Measurements from ENCODE around the gene GLT6D1. TPM values are rescaled to one million over a fixed set of nuclear protein-coding genes. Genes with fewer than 3 reads are reported as not detected.

The GLT6D1 gene
- total and polyA plus RNA-seq, 2 donors (not counting 3 experiments of a cell fraction or from before 2014, with no cell fraction given): not detected

DNA sequence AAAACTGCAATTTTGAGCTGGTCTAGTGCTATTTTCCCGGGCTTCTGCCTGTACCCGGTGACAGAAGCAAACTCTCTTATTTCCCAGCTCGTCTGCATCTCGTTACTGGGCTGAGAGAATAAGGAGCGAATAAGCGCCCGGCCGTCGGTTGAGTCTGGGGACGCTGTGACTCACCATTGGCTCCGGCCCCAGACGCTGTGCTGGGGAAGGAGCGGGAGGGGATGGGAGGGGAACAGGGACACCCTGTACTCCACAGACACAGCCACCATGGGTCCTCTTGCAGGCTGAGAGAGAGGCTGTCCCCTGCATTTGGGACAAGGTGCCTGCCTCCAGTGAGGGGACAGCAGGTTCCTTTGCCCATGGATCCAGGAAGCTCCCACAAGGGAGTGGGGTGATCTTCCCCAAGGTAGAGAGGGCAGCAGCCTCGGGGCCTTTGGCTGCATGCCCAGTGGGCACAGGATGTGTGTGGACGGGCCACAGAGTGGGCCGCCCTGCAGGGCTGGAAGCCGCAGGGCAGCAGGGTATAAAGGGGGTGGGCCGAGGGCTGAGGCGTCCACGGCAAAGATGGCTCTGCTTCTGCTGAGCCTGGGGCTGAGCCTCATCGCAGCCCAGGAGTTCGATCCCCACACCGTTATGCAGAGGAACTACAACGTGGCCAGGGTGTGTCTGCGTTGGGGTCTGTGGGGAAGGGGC is 23.6 kb upstream of the GLT6D1 start, which contains the start of gene LCN9:
TSS of gene LCN9 (plus strand) at position 552 of the 693 bp plus-strand sequence. CDS start at position 565, 13 bp downstream.
- BruUV-seq (replicated peaks): no TSS peak
- FAIRE-seq (no peak), DNase-seq (ENCODE audit: low read depth, low spot score) (no peak)
- POLR2A ChIA-PET: no interaction called here
- no peak within 1 kb of the TSS for H3K4me2 ChIP-seq (ENCODE audit: insufficient read depth, low read length)
- H4K20me1 ChIP-seq (replicated peaks; ENCODE audit: control insufficient read depth, extremely low read depth, insufficient read depth, low read length): no peaks in the 10 kb centered on the region
- H3K27me3 ChIP-seq (ENCODE audit: control insufficient read depth in 2 of 2, insufficient read depth in 2 of 2, low read length in 2 of 2): no peaks in the 10 kb centered on the region
- H3K9ac ChIP-seq (replicated peaks; ENCODE audit: extremely low read depth, insufficient read depth, low read length): no peak within 1 kb of the TSS
- no peaks in the 10 kb centered on the region for H3K9me3 ChIP-seq (replicated peaks; ENCODE audit: control insufficient read depth, insufficient read depth, low read length)
- dilution Hi-C loops (cut with MboI; ENCODE audit: extremely low pct_ligation_motif_present, low sequenced_read_pairs): no loop called here
- H3K27ac ChIP-seq (ENCODE audit: insufficient read depth, low read depth, low read length): no peak within 1 kb of the TSS
- H3K4me1 ChIP-seq (ENCODE audit: control insufficient read depth, extremely low read depth, insufficient read depth, low read length): no peaks in the 10 kb centered on the region
- TF ChIP-seq JUN (IDR thresholded peaks at IDR 0.05; ENCODE audit: borderline replicate concordance, insufficient read depth, insufficient read length, low read depth): no peak
- no peak for TF ChIP-seq POLR2A (IDR thresholded peaks at IDR 0.05; ENCODE audit: low read depth, low read length)
- no peak for TF ChIP-seq GATA2 (IDR thresholded peaks at IDR 0.05; ENCODE audit: insufficient read depth, insufficient read length, low read depth, low read length)
- no peak for TF ChIP-seq EZH2 (IDR thresholded peaks at IDR 0.05; ENCODE audit: borderline replicate concordance, low read depth, low read length, severe bottlenecking)
- no peak for TF ChIP-seq FOS (IDR thresholded peaks at IDR 0.05; ENCODE audit: borderline replicate concordance, insufficient read depth, low read length)
- no peak for TF ChIP-seq POLR2AphosphoS5 (IDR thresholded peaks at IDR 0.05; ENCODE audit: insufficient read depth, low read depth, low read length)
- TF ChIP-seq, protein P1, sequence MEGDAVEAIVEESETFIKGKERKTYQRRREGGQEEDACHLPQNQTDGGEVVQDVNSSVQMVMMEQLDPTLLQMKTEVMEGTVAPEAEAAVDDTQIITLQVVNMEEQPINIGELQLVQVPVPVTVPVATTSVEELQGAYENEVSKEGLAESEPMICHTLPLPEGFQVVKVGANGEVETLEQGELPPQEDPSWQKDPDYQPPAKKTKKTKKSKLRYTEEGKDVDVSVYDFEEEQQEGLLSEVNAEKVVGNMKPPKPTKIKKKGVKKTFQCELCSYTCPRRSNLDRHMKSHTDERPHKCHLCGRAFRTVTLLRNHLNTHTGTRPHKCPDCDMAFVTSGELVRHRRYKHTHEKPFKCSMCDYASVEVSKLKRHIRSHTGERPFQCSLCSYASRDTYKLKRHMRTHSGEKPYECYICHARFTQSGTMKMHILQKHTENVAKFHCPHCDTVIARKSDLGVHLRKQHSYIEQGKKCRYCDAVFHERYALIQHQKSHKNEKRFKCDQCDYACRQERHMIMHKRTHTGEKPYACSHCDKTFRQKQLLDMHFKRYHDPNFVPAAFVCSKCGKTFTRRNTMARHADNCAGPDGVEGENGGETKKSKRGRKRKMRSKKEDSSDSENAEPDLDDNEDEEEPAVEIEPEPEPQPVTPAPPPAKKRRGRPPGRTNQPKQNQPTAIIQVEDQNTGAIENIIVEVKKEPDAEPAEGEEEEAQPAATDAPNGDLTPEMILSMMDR (IDR thresholded peaks at IDR 0.05; ENCODE audit: extremely low read depth in 1 of 2, insufficient read depth in 1 of 2, low read depth in 1 of 2, low read length in 2 of 2): no peak
- no peak for TF ChIP-seq MYC (IDR thresholded peaks at IDR 0.05; ENCODE audit: low read depth, low read length)
- TF ChIP-seq, protein P2, sequence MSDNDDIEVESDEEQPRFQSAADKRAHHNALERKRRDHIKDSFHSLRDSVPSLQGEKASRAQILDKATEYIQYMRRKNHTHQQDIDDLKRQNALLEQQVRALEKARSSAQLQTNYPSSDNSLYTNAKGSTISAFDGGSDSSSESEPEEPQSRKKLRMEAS (IDR thresholded peaks at IDR 0.05; ENCODE audit: insufficient read depth, insufficient read length): no peak
- no peak within 1 kb of the TSS for H3K4me3 ChIP-seq (replicated peaks in 1 of 3; ENCODE audit: insufficient read depth in 1 of 3, low read depth in 1 of 3, low read length in 3 of 3)
- H2AFZ ChIP-seq (ENCODE audit: low read depth, low read length): no peak within 1 kb of the TSS
- no peaks in the 10 kb centered on the region for H3K36me3 ChIP-seq (ENCODE audit: control insufficient read depth in 2 of 2, extremely low read depth in 1 of 2, insufficient read depth in 2 of 2, low read length in 2 of 2)
- no peaks in the 10 kb centered on the region for H3K9me1 ChIP-seq (replicated peaks; ENCODE audit: control insufficient read depth, extremely low read depth, insufficient read depth, low read length)
- H3K79me2 ChIP-seq (ENCODE audit: control insufficient read depth, insufficient read depth, low read length): no peaks in the 10 kb centered on the region
- CTCF ChIA-PET: no interaction called here
- intact Hi-C loops (cut with micrococcal nuclease): no loop called here
